ENCODE measurements around the gene GAB1.

DNA sequence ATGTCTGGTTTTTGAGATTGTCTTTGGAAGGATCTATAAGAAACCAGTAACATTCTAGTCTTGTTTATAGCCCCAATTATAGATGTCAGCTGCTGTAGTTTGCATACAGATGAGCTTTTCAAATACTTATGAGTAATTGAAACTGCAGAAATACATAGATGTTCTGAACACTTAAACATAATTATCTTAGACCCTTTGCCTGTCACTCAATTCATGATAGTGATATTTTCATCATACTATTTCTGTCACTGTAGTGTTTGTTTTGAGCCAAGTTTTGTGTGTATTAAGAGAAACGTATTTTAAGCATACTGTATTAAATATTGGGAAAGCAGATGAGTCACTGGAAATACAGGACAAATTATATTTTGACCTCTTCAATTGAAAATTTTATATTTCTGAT lies 107.1 kb downstream of the GAB1 start:
- no peak for TF ChIP-seq ESRRG (CRISPR knock-in tag; IDR thresholded peaks at IDR 0.05)
- TF ChIP-seq, protein P1, sequence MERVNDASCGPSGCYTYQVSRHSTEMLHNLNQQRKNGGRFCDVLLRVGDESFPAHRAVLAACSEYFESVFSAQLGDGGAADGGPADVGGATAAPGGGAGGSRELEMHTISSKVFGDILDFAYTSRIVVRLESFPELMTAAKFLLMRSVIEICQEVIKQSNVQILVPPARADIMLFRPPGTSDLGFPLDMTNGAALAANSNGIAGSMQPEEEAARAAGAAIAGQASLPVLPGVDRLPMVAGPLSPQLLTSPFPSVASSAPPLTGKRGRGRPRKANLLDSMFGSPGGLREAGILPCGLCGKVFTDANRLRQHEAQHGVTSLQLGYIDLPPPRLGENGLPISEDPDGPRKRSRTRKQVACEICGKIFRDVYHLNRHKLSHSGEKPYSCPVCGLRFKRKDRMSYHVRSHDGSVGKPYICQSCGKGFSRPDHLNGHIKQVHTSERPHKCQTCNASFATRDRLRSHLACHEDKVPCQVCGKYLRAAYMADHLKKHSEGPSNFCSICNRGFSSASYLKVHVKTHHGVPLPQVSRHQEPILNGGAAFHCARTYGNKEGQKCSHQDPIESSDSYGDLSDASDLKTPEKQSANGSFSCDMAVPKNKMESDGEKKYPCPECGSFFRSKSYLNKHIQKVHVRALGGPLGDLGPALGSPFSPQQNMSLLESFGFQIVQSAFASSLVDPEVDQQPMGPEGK (CRISPR knock-in tag; IDR thresholded peaks at IDR 0.05; ENCODE audit: borderline replicate concordance), result no peak
- TF ChIP-seq, protein P2, sequence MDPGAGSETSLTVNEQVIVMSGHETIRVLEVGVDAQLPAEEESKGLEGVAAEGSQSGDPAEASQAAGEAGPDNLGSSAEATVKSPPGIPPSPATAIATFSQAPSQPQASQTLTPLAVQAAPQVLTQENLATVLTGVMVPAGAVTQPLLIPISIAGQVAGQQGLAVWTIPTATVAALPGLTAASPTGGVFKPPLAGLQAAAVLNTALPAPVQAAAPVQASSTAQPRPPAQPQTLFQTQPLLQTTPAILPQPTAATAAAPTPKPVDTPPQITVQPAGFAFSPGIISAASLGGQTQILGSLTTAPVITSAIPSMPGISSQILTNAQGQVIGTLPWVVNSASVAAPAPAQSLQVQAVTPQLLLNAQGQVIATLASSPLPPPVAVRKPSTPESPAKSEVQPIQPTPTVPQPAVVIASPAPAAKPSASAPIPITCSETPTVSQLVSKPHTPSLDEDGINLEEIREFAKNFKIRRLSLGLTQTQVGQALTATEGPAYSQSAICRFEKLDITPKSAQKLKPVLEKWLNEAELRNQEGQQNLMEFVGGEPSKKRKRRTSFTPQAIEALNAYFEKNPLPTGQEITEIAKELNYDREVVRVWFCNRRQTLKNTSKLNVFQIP (CRISPR knock-in tag; IDR thresholded peaks at IDR 0.05; ENCODE audit: borderline replicate concordance, low read depth), result no peak
